GM19043 (cell line): ENCODE results near the gene ACOT7.
"Not testable (repeated sequence)": the region's sequence is repeated elsewhere in the genome, so short reads cannot be mapped to it uniquely, and the experiment has no call there.

ENCODE experiments used
- ATAC-seq: cut with Tn5 transposase; IDR thresholded peaks from one replicate; pipeline ENCODE4 v1.9.1; 2021; ENCODE audit warnings: low read depth; ENCODE audit not compliant: unreplicated experiment

ACOT7 gene

GRCh38 chr1:6241887-6242740 is 151.5 kb downstream of the ACOT7 start:
- ATAC-seq, result no peak

GRCh38 chr1:6241107-6241886 is 152.3 kb downstream of the ACOT7 start:
- no peak for ATAC-seq

- ATAC-seq, result no peak
These were observed 153.4 kb downstream of the ACOT7 start for GRCh38 chr1:6239950-6240768.

- ATAC-seq, result no peak
These were observed 154.3 kb downstream of the ACOT7 start for GRCh38 chr1:6239213-6239752.

GRCh38 chr1:6237093-6237492 is 156.5 kb downstream of the ACOT7 start:
- ATAC-seq, result no peak

- no peak for ATAC-seq
These were observed 158.3 kb downstream of the ACOT7 start for GRCh38 chr1:6235296-6235677.

- no peak for ATAC-seq
These were observed 158.9 kb downstream of the ACOT7 start for GRCh38 chr1:6234502-6235295.

GRCh38 chr1:6233376-6233775 is 160.2 kb downstream of the ACOT7 start:
- ATAC-seq, result no peak

GRCh38 chr1:6225651-6226050 is 167.9 kb downstream of the ACOT7 start:
- ATAC-seq, result no peak

GRCh38 chr1:6224718-6225117 is 168.8 kb downstream of the ACOT7 start:
- no peak for ATAC-seq

GRCh38 chr1:6223617-6224016 is 169.9 kb downstream of the ACOT7 start:
- ATAC-seq, result no peak

- ATAC-seq, result no peak
These were observed 170.9 kb downstream of the ACOT7 start for GRCh38 chr1:6222636-6223035.

GRCh38 chr1:6221210-6221784 is 172.3 kb downstream of the ACOT7 start:
- no peak for ATAC-seq

- no peak for ATAC-seq
These were observed 173.3 kb downstream of the ACOT7 start for GRCh38 chr1:6220236-6220635.

GRCh38 chr1:6219641-6220040 is 173.9 kb downstream of the ACOT7 start:
- ATAC-seq, result not testable (repeated sequence)

GRCh38 chr1:6218375-6219164 is 175.0 kb downstream of the ACOT7 start:
- no peak for ATAC-seq
